ENCODE results near the gene CD7. TPM values are rescaled to one million over a fixed set of nuclear protein-coding genes. Genes with fewer than 3 reads are reported as not detected.

Gene CD7
- total and polyA plus RNA-seq, 2 donors (not counting 3 experiments of a cell fraction or from before 2014, with no cell fraction given): not detected

GRCh38 chr17:82330322-82331239, 13.2 kb upstream of the CD7 start:
- POLR2A ChIA-PET: interaction anchor here (0.9 kb wide), 1 partner anchor 8 kb away, joined by 3 read pairs; no protein-coding TSS in a partner anchor

More at GRCh38 chr17:82330322-82331239, 13.2 kb upstream of the CD7 start:
- DNase-seq (ENCODE audit: low read depth, low spot score) (peak; percentile 23), FAIRE-seq (no peak)
- Histone ChIP-seq H3K4me3 (replicated peaks in 1 of 3; ENCODE audit: insufficient read depth in 1 of 3, low read depth in 1 of 3, low read length in 3 of 3) (no peak overlapping the region), H3K9me3 (replicated peaks; ENCODE audit: control insufficient read depth, insufficient read depth, low read length) (no peaks in the 10 kb centered on the region), H3K9ac (replicated peaks; ENCODE audit: extremely low read depth, insufficient read depth, low read length) (no peak overlapping the region), H3K4me1 (ENCODE audit: control insufficient read depth, extremely low read depth, insufficient read depth, low read length) (peaks cover 9% of the 10 kb centered on the region), H3K27me3 (ENCODE audit: control insufficient read depth in 2 of 2, insufficient read depth in 2 of 2, low read length in 2 of 2) (peaks cover 0 to 2% of the 10 kb centered on the region in 2 experiments), H3K9me1 (replicated peaks; ENCODE audit: control insufficient read depth, extremely low read depth, insufficient read depth, low read length) (no peaks in the 10 kb centered on the region), H4K20me1 (replicated peaks; ENCODE audit: control insufficient read depth, extremely low read depth, insufficient read depth, low read length) (no peaks in the 10 kb centered on the region), H3K36me3 (ENCODE audit: control insufficient read depth in 2 of 2, extremely low read depth in 1 of 2, insufficient read depth in 2 of 2, low read length in 2 of 2) (no peaks in the 10 kb centered on the region), H2AFZ (ENCODE audit: low read depth, low read length) (no peak overlapping the region), H3K79me2 (ENCODE audit: control insufficient read depth, insufficient read depth, low read length) (no peaks in the 10 kb centered on the region), H3K27ac (ENCODE audit: insufficient read depth, low read depth, low read length) (no peak overlapping the region), H3K4me2 (ENCODE audit: insufficient read depth, low read length) (no peak overlapping the region)
- intact Hi-C loops (cut with micrococcal nuclease) (no loop called here), dilution Hi-C loops (cut with MboI; ENCODE audit: extremely low pct_ligation_motif_present, low sequenced_read_pairs) (no loop called here)
- TF ChIP-seq POLR2AphosphoS5 (IDR thresholded peaks at IDR 0.05; ENCODE audit: insufficient read depth, low read depth, low read length) (no peak), MAX (IDR thresholded peaks at IDR 0.05; ENCODE audit: insufficient read depth, insufficient read length) (no peak), POLR2A (IDR thresholded peaks at IDR 0.05; ENCODE audit: low read depth, low read length) (no peak), GATA2 (IDR thresholded peaks at IDR 0.05; ENCODE audit: insufficient read depth, insufficient read length, low read depth, low read length) (no peak), MYC (IDR thresholded peaks at IDR 0.05; ENCODE audit: low read depth, low read length) (no peak), JUN (IDR thresholded peaks at IDR 0.05; ENCODE audit: borderline replicate concordance, insufficient read depth, insufficient read length, low read depth) (no peak), EZH2 (IDR thresholded peaks at IDR 0.05; ENCODE audit: borderline replicate concordance, low read depth, low read length, severe bottlenecking) (no peak), FOS (IDR thresholded peaks at IDR 0.05; ENCODE audit: borderline replicate concordance, insufficient read depth, low read length) (no peak)
- CTCF ChIA-PET: interaction anchor here (1.1 kb wide), 2 partner anchors 9 kb away, joined by 3 read pairs; no protein-coding TSS in a partner anchor
- no TSS peak for BruUV-seq (replicated peaks)

Data from endothelial cell of umbilical vein (primary cell).